GM10847 (cell line): ENCODE data around the gene FAM114A1.

Experiments
- POLR2A ChIP-seq: IDR thresholded peaks from 2 replicates; pipeline ENCODE4 v1.6.1; 2011; ENCODE audit not compliant: insufficient read length; ENCODE audit errors: extremely low read depth

Gene FAM114A1

GRCh38 chr4:38930707-38931106 lies 63.1 kb downstream of the FAM114A1 start:
- no peak for TF ChIP-seq POLR2A

GRCh38 chr4:38931125-38931524 lies 63.5 kb downstream of the FAM114A1 start:
- TF ChIP-seq POLR2A = no peak

GRCh38 chr4:38935391-38936073 lies 67.9 kb downstream of the FAM114A1 start:
- TF ChIP-seq POLR2A = no peak

- TF ChIP-seq POLR2A = no peak
Observed at GRCh38 chr4:38939165-38939564, 71.6 kb downstream of the FAM114A1 start.

GRCh38 chr4:38940476-38940875 lies 72.9 kb downstream of the FAM114A1 start:
- no peak for TF ChIP-seq POLR2A

- TF ChIP-seq POLR2A = no peak
Observed at GRCh38 chr4:38943343-38943742, 75.7 kb downstream of the FAM114A1 start.

- no peak for TF ChIP-seq POLR2A
Observed at GRCh38 chr4:38944440-38944839, 76.8 kb downstream of the FAM114A1 start.

GRCh38 chr4:38946919-38947318 lies 79.3 kb downstream of the FAM114A1 start:
- no peak for TF ChIP-seq POLR2A

GRCh38 chr4:38948551-38948950 lies 80.9 kb downstream of the FAM114A1 start:
- TF ChIP-seq POLR2A = no peak

- TF ChIP-seq POLR2A = no peak
Observed at GRCh38 chr4:38949411-38950051, 81.9 kb downstream of the FAM114A1 start.

- no peak for TF ChIP-seq POLR2A
Observed at GRCh38 chr4:38950159-38950558, 82.6 kb downstream of the FAM114A1 start.

GRCh38 chr4:38950734-38951133 lies 83.1 kb downstream of the FAM114A1 start:
- no peak for TF ChIP-seq POLR2A

- no peak for TF ChIP-seq POLR2A
Observed at GRCh38 chr4:38951598-38951997, 84.0 kb downstream of the FAM114A1 start.

- no peak for TF ChIP-seq POLR2A
Observed at GRCh38 chr4:38952017-38952416, 84.4 kb downstream of the FAM114A1 start.

GRCh38 chr4:38954727-38955126 lies 87.1 kb downstream of the FAM114A1 start:
- no peak for TF ChIP-seq POLR2A

GRCh38 chr4:38955957-38956356 lies 88.4 kb downstream of the FAM114A1 start:
- no peak for TF ChIP-seq POLR2A

- no peak for TF ChIP-seq POLR2A
Observed at GRCh38 chr4:38957261-38957815, 89.7 kb downstream of the FAM114A1 start.

GRCh38 chr4:38957893-38958292 lies 90.3 kb downstream of the FAM114A1 start:
- no peak for TF ChIP-seq POLR2A
